Mucosa of rectum (tissue), 2 donors: ENCODE measurements around the gene ENTPD2.

ENCODE experiments used
- H3K27ac ChIP-seq, 2 donors: one replicate each; pipeline ENCODE4 v1.7.0; 2013; ENCODE audit warnings: inconsistent platforms in 2 of 2, low read depth in 2 of 2, low read length in 2 of 2
- H3K27me3 ChIP-seq, 2 donors: one replicate each; pipeline ENCODE4 v1.7.0; 2013; ENCODE audit warnings: low read length in 2 of 2; ENCODE audit not compliant: control insufficient read depth in 2 of 2, insufficient read depth in 2 of 2
- H3K36me3 ChIP-seq, 2 donors: one replicate each; pipeline ENCODE4 v1.7.0; 2013; ENCODE audit warnings: low read length in 2 of 2; ENCODE audit not compliant: control insufficient read depth in 2 of 2, insufficient read depth in 2 of 2
- H3K4me1 ChIP-seq, 2 donors: one replicate each; pipeline ENCODE4 v1.7.0; 2013; ENCODE audit warnings: low read length in 2 of 2, mild to moderate bottlenecking in 1 of 2; ENCODE audit not compliant: control insufficient read depth in 2 of 2, insufficient read depth in 2 of 2
- H3K4me3 ChIP-seq, 2 donors: one replicate each; pipeline ENCODE4 v1.7.0; 2013; ENCODE audit warnings: low read length in 2 of 2
- H3K9ac ChIP-seq, 2 donors: one replicate each; pipeline ENCODE4 v1.7.0; 2013; ENCODE audit warnings: low read length in 2 of 2, low read depth in 1 of 2, mild to moderate bottlenecking in 1 of 2
- H3K9me3 ChIP-seq, 2 donors: one replicate each; pipeline ENCODE4 v1.7.0; 2013; ENCODE audit warnings: low read length in 2 of 2; ENCODE audit not compliant: control insufficient read depth in 2 of 2
- donor health status: healthy.
- donor health status: Normal muscosa, but diverticular disease.

The ENTPD2 gene

GRCh38 chr9:137053944-137054931 is at the start of gene ENTPD2:
ENTPD2 (minus strand) TSS chr9:137054061; CDS start chr9:137053997, 64 bp downstream.
- peak within 1 kb of the TSS; percentile 82 to 86 for H3K27ac ChIP-seq
- peak within 1 kb of the TSS; percentile 65 to 69 for H3K9ac ChIP-seq
- H3K9me3 ChIP-seq = no peaks in the 10 kb centered on the region
- no peaks in the 10 kb centered on the region for H3K36me3 ChIP-seq
- peak within 1 kb of the TSS; percentile 59 to 61 for H3K4me3 ChIP-seq
- H3K27me3 ChIP-seq = peaks cover 4 to 14% of the 10 kb centered on the region in 2 donors
- H3K4me1 ChIP-seq = peaks cover 42 to 43% of the 10 kb centered on the region in 2 donors

- H3K36me3 ChIP-seq = peaks cover 66 to 72% of the 10 kb centered on the region in 2 donors
- no peaks in the 10 kb centered on the region for H3K4me1 ChIP-seq
- H3K9me3 ChIP-seq = no peaks in the 10 kb centered on the region
- no peak overlapping the region for H3K4me3 ChIP-seq
- no peak overlapping the region for H3K27ac ChIP-seq
- H3K27me3 ChIP-seq = no peaks in the 10 kb centered on the region
- H3K9ac ChIP-seq = no peak overlapping the region
Observed at GRCh38 chr9:137103206-137103999, 49.5 kb upstream of the ENTPD2 start.

GRCh38 chr9:137099231-137099630 is 45.4 kb upstream of the ENTPD2 start:
- Histone ChIP-seq H3K27ac (no peak overlapping the region), H3K27me3 (no peaks in the 10 kb centered on the region), H3K4me1 (no peaks in the 10 kb centered on the region), H3K9ac (no peak overlapping the region), H3K9me3 (no peaks in the 10 kb centered on the region), H3K4me3 (no peak overlapping the region), H3K36me3 (peaks cover 59 to 72% of the 10 kb centered on the region in 2 donors)

- H3K36me3 ChIP-seq = peaks cover 48 to 60% of the 10 kb centered on the region in 2 donors
Observed at GRCh38 chr9:137097761-137098462, 44.1 kb upstream of the ENTPD2 start.

GRCh38 chr9:137096785-137097546 is 43.1 kb upstream of the ENTPD2 start:
- H3K27me3 ChIP-seq = no peaks in the 10 kb centered on the region
- H3K27ac ChIP-seq = peak overlapping the region in 1 of 2 donors; percentile 65
- no peak overlapping the region for H3K4me3 ChIP-seq
- H3K9me3 ChIP-seq = no peaks in the 10 kb centered on the region
- peaks cover 38 to 55% of the 10 kb centered on the region in 2 donors for H3K36me3 ChIP-seq
- H3K9ac ChIP-seq = no peak overlapping the region
- no peaks in the 10 kb centered on the region for H3K4me1 ChIP-seq

More at GRCh38 chr9:137097761-137098462, 44.1 kb upstream of the ENTPD2 start:
- Histone ChIP-seq H3K27me3 (no peaks in the 10 kb centered on the region), H3K4me1 (no peaks in the 10 kb centered on the region), H3K27ac (no peak overlapping the region), H3K9me3 (no peaks in the 10 kb centered on the region), H3K9ac (no peak overlapping the region), H3K4me3 (no peak overlapping the region)

- Histone ChIP-seq H3K27me3 (no peaks in the 10 kb centered on the region), H3K27ac (peak overlapping the region; percentile 1 to 65), H3K9me3 (no peaks in the 10 kb centered on the region), H3K9ac (peak overlapping the region in 1 of 2 donors; percentile 32), H3K4me1 (no peaks in the 10 kb centered on the region), H3K4me3 (peak overlapping the region in 1 of 2 donors; percentile 48), H3K36me3 (peaks cover 28 to 47% of the 10 kb centered on the region in 2 donors)
Observed at GRCh38 chr9:137095664-137096517, 42.0 kb upstream of the ENTPD2 start.

- Histone ChIP-seq H3K4me1 (peaks cover 17 to 19% of the 10 kb centered on the region in 2 donors), H3K27me3 (no peaks in the 10 kb centered on the region), H3K9me3 (no peaks in the 10 kb centered on the region), H3K27ac (no peak overlapping the region), H3K9ac (no peak overlapping the region), H3K36me3 (peaks cover 3 to 9% of the 10 kb centered on the region in 2 donors), H3K4me3 (no peak overlapping the region)
Observed at GRCh38 chr9:137089232-137089947, 35.5 kb upstream of the ENTPD2 start.

- H3K9me3 ChIP-seq = no peaks in the 10 kb centered on the region
- peak overlapping the region in 1 of 2 donors; percentile 85 for H3K4me3 ChIP-seq
- no peak overlapping the region for H3K27ac ChIP-seq
- H3K9ac ChIP-seq = no peak overlapping the region
- H3K4me1 ChIP-seq = peaks cover 17 to 19% of the 10 kb centered on the region in 2 donors
- H3K27me3 ChIP-seq = no peaks in the 10 kb centered on the region
- peaks cover 3 to 12% of the 10 kb centered on the region in 2 donors for H3K36me3 ChIP-seq
Observed at GRCh38 chr9:137088121-137088520, 34.3 kb upstream of the ENTPD2 start.
